HG03066 (cell line): ENCODE results near the gene MYCBP2.
A peak's percentile ranks its signal among the peaks of the same experiment; 100 is the strongest.
"Not testable (repeated sequence)": the region's sequence is repeated elsewhere in the genome, so short reads cannot be mapped to it uniquely, and the experiment has no call there.

ENCODE experiments used
- ATAC-seq: cut with Tn5 transposase; IDR thresholded peaks from one replicate; pipeline ENCODE4 v1.9.1; 2021; ENCODE audit warnings: low read depth; ENCODE audit not compliant: unreplicated experiment

MYCBP2 gene

GRCh38 chr13:77300176-77301037 lies 26.5 kb downstream of the MYCBP2 start:
- ATAC-seq = no peak

GRCh38 chr13:77299587-77299986 lies 27.3 kb downstream of the MYCBP2 start:
- ATAC-seq = no peak

GRCh38 chr13:77298426-77298825 lies 28.5 kb downstream of the MYCBP2 start:
- ATAC-seq = peak; percentile 69

GRCh38 chr13:77291774-77292173 lies 35.1 kb downstream of the MYCBP2 start:
- no peak for ATAC-seq

GRCh38 chr13:77290342-77290741 lies 36.6 kb downstream of the MYCBP2 start:
- ATAC-seq = no peak

- ATAC-seq = no peak
Measured at GRCh38 chr13:77289851-77290250, 37.0 kb downstream of the MYCBP2 start.

- not testable (repeated sequence) for ATAC-seq
Measured at GRCh38 chr13:77285632-77286031, 41.3 kb downstream of the MYCBP2 start.

- no peak for ATAC-seq
Measured at GRCh38 chr13:77285098-77285497, 41.8 kb downstream of the MYCBP2 start.

GRCh38 chr13:77274126-77274525 lies 52.8 kb downstream of the MYCBP2 start:
- no peak for ATAC-seq

GRCh38 chr13:77269141-77269540 lies 57.8 kb downstream of the MYCBP2 start:
- no peak for ATAC-seq

- no peak for ATAC-seq
Measured at GRCh38 chr13:77267362-77267761, 59.5 kb downstream of the MYCBP2 start.

GRCh38 chr13:77265336-77265735 lies 61.6 kb downstream of the MYCBP2 start:
- ATAC-seq = no peak

- no peak for ATAC-seq
Measured at GRCh38 chr13:77262198-77262597, 64.7 kb downstream of the MYCBP2 start.

- no peak for ATAC-seq
Measured at GRCh38 chr13:77250975-77251374, 75.9 kb downstream of the MYCBP2 start.

- ATAC-seq = not testable (repeated sequence)
Measured at GRCh38 chr13:77245224-77245623, 81.7 kb downstream of the MYCBP2 start.

- ATAC-seq = no peak
Measured at GRCh38 chr13:77239312-77239711, 87.6 kb downstream of the MYCBP2 start.

- no peak for ATAC-seq
Measured at GRCh38 chr13:77235456-77236022, 91.4 kb downstream of the MYCBP2 start.

- no peak for ATAC-seq
Measured at GRCh38 chr13:77233159-77233558, 93.7 kb downstream of the MYCBP2 start.

GRCh38 chr13:77230560-77230959 lies 96.3 kb downstream of the MYCBP2 start:
- ATAC-seq = no peak

GRCh38 chr13:77225946-77226345 lies 100.9 kb downstream of the MYCBP2 start:
- no peak for ATAC-seq

GRCh38 chr13:77222909-77223308 lies 104.0 kb downstream of the MYCBP2 start:
- no peak for ATAC-seq
